Activated naive CD8-positive, alpha-beta T cell treated with anti-CD3 and anti-CD28 coated beads, Interleukin-2, amount 10 ng/mL, durations not matched to agents 7 days and 5 days (primary cell): ENCODE data around the gene OR51L1. TPM values are rescaled to one million over a fixed set of nuclear protein-coding genes. Genes with fewer than 3 reads are reported as not detected.
"Not testable (repeated sequence)": the region's sequence is repeated elsewhere in the genome, so short reads cannot be mapped to it uniquely, and the experiment has no call there.

ENCODE experiments used
- ATAC-seq: fragments of 150-1000 bp; cut with Tn5 transposase; one replicate; pipeline ENCODE4 v1.10.0; 2021; ENCODE audit warnings: low read depth, moderate library complexity
- POLR2A ChIA-PET: fragments of 350-600 bp; sonication (Branson Sonifier 250); formaldehyde crosslinking; loops from one replicate; lab custom pipeline; 2021; ENCODE audit warnings: antibody characterized with exemption; lab: Charles Lee
- DNase-seq: peaks from one replicate; pipeline ENCODE4 v3.0.0; 2021
- H3K27ac Mint-ChIP-seq: one replicate; pipeline ENCODE4 v1.8.0; 2022; ENCODE audit warnings: mild to moderate bottlenecking, mixed read lengths
- H3K27me3 Mint-ChIP-seq: one replicate; pipeline ENCODE4 v1.8.0; 2022; ENCODE audit warnings: mild to moderate bottlenecking, moderate library complexity, mixed read lengths
- H3K36me3 Mint-ChIP-seq: one replicate; pipeline ENCODE4 v1.8.0; 2021; ENCODE audit warnings: mild to moderate bottlenecking, mixed read lengths
- H3K4me1 Mint-ChIP-seq: one replicate; pipeline ENCODE4 v1.8.0; 2021; ENCODE audit warnings: mixed read lengths
- H3K4me3 Mint-ChIP-seq: one replicate; pipeline ENCODE4 v1.8.0; 2022; ENCODE audit warnings: mild to moderate bottlenecking, moderate library complexity, mixed read lengths
- H3K9me3 Mint-ChIP-seq: one replicate; pipeline ENCODE4 v1.8.0; 2021; ENCODE audit warnings: mixed read lengths
- total RNA-seq, 2 experiments: library from RNA; stranded (reverse); gene quantifications; one replicate each; pipeline ENCODE4 v1.2.3, GENCODE V29; 2021

Gene OR51L1, protein sequence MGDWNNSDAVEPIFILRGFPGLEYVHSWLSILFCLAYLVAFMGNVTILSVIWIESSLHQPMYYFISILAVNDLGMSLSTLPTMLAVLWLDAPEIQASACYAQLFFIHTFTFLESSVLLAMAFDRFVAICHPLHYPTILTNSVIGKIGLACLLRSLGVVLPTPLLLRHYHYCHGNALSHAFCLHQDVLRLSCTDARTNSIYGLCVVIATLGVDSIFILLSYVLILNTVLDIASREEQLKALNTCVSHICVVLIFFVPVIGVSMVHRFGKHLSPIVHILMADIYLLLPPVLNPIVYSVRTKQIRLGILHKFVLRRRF
- total RNA-seq, result not detected

DNA sequence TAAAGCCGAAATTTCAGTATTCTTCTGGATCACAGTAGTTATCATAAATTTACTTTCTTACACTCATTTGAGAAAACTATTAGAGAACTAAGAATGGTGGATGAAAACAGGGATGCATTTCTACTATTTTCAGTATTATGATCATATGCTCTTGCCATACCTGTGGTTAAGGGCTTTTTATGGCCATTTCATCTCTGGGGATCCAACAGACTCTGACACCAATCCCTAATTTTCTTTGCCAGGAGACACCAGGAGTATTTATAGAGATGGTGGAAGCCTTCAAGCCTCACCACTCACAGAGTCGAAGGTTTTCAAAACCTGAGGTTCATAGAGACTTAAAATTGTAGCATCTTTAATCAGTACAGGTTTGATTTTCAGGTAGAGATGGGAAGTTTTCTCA is at the start of gene OR51L1:
TSS of gene OR51L1 (plus strand) at position 301 of the 400 bp plus-strand sequence. CDS start 4,132 bp downstream, outside the sequence.
- H3K4me1 Mint-ChIP-seq, result no peaks in the 10 kb centered on the region
- no peaks in the 10 kb centered on the region for H3K9me3 Mint-ChIP-seq
- DNase-seq (no peak), ATAC-seq (no peak)
- POLR2A ChIA-PET, result no interaction called here
- no peaks in the 10 kb centered on the region for H3K27me3 Mint-ChIP-seq
- H3K4me3 Mint-ChIP-seq, result no peak within 1 kb of the TSS
- no peak within 1 kb of the TSS for H3K27ac Mint-ChIP-seq
- no peaks in the 10 kb centered on the region for H3K36me3 Mint-ChIP-seq

DNA sequence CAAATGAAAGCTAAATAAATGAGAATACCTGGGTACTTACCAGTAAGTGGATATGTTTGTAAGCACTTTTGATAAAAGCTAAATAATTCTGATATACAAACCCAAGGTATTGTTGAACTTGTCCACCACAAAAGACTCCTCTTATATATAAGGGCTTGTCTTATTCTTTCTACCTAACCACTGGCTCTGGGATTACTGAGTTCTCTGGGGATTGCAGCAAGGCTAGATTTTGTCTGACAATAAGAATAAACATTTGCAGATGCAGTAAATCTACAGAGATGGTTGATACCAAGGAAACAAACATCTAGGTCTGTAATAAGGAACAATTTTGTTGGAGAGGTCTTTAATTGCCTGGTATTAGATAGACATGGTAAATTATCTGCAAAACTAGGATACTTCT is 47.1 kb upstream of the OR51L1 start, which contains the start of gene OR51A4:
TSS of gene OR51A4 (minus strand) at position 101 of the 400 bp plus-strand sequence. CDS start 505 bp downstream, outside the sequence.
- Mint-ChIP-seq H3K9me3 (no peaks in the 10 kb centered on the region), H3K27me3 (no peaks in the 10 kb centered on the region), H3K27ac (no peak within 1 kb of the TSS), H3K4me3 (no peak within 1 kb of the TSS), H3K36me3 (no peaks in the 10 kb centered on the region), H3K4me1 (no peaks in the 10 kb centered on the region)
- ATAC-seq, result no peak
- no peak for DNase-seq
- POLR2A ChIA-PET, result no interaction called here

DNA sequence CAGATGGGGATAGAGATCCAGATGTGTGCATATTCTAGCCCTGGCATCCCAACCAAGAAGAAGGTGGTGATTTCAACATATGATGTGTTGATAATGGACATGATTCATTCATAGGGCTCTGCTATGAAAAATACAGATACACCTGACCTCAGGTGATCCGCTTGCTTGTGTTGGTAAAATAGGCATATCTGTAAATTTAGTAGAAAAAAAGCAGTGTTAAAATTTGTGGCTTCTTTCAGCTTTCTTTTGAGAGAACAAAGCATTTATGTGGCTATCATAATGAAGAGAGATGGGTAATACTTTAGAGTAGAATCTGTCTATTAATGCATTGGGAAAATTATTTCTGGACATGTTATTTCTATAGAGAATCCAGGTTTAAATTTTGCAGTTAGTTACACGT is 39.0 kb upstream of the OR51L1 start, which contains the start of gene OR51A2:
TSS of gene OR51A2 (minus strand) at position 101 of the 400 bp plus-strand sequence. CDS start at position 101, 0 bp downstream.
- H3K9me3 Mint-ChIP-seq, ATAC-seq, H3K36me3 Mint-ChIP-seq, H3K4me1 Mint-ChIP-seq, DNase-seq, H3K27ac Mint-ChIP-seq, POLR2A ChIA-PET, H3K27me3 Mint-ChIP-seq, H3K4me3 Mint-ChIP-seq: not testable (repeated sequence)

DNA sequence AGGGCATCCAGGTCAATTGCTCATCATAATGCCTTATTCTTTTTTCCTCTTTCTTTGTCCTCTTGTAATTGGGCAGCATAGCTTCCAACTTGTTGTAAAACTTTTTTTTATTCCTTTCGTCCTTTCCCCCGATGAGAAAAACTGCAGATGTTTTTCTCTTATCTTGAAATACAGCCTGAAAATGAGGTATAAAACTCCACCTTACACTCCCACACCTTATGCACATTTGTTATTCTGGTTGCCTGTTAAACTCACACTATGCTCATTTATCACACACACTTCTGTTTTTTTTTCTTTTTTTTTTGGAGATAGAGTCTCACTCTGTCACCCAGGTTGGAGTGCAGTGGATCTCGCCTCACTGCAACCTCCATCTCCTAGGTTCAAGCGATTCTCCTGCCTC is 37.3 kb upstream of the OR51L1 start:
- no peaks in the 10 kb centered on the region for H3K4me1 Mint-ChIP-seq
- DNase-seq (no peak), ATAC-seq (no peak)
- no peak overlapping the region for H3K4me3 Mint-ChIP-seq
- no peaks in the 10 kb centered on the region for H3K27me3 Mint-ChIP-seq
- H3K9me3 Mint-ChIP-seq, result no peaks in the 10 kb centered on the region
- POLR2A ChIA-PET, result no interaction called here
- H3K36me3 Mint-ChIP-seq, result no peaks in the 10 kb centered on the region
- no peak overlapping the region for H3K27ac Mint-ChIP-seq

DNA sequence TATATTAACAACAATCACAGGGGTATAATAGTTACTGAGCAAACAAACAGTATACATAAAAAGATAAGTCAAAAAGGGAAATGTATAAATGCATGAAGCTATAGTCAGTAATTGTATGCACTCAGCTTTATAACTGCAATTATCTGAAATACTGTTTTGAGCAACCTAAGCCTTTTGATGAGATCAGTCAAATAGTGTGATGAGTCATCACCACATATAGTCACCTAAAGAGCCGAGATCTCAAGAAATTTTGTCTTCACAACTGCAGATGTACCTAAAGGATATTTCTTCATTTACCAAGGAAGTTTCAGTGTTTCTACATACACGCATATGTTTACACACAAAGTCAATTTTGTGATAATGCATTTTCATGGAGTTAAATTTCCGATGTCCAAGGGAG is 33.8 kb upstream of the OR51L1 start:
- no peak overlapping the region for H3K27ac Mint-ChIP-seq

DNA sequence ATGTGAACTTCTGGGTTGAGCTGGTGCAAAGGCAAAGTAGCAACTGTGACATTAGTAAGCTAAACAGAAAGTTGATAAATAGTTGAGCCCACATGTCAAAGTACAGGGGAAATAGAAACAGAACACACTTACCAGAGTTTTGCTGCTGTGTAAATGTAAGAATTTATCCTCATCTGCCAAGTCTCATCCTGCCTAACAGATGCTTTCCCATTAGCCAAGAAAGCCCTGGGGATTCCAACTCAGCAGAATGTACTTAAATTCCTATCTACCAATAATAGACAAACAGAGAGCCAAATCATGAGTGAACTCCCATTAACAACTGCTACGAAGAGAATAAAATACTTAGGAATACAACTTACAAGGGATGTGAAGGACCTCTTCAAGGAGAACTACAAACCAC is 31.8 kb upstream of the OR51L1 start:
- Mint-ChIP-seq H3K27me3 (no peaks in the 10 kb centered on the region), H3K27ac (no peak overlapping the region), H3K4me3 (no peak overlapping the region), H3K36me3 (no peaks in the 10 kb centered on the region), H3K4me1 (no peaks in the 10 kb centered on the region), H3K9me3 (no peaks in the 10 kb centered on the region)
- no peak for DNase-seq
- ATAC-seq, result no peak
- POLR2A ChIA-PET, result no interaction called here

More for the DNA sequence above, 33.8 kb upstream of the OR51L1 start:
- Mint-ChIP-seq H3K9me3 (no peaks in the 10 kb centered on the region), H3K27me3 (no peaks in the 10 kb centered on the region), H3K4me3 (no peak overlapping the region), H3K36me3 (no peaks in the 10 kb centered on the region), H3K4me1 (no peaks in the 10 kb centered on the region)
- POLR2A ChIA-PET, result no interaction called here
- no peak for ATAC-seq
- no peak for DNase-seq

DNA sequence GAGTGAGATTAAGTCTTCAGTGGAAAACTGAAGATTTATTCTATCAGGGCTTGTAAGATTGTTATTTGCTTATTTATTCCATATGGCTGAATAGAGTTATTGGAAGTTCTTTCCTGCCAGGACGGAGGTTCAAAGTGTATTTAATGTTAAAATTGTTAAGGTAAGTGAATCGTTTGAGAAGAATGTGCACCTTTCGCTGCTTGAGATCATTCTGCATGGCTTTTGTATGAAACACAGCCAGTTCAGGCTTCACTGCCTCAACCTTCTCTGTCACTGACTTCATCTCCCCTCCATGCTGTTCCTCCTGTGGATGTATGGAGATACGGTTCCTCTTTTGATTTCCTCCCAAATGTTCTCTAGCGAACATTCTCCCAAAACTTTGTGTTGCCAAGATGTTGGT is 19.2 kb upstream of the OR51L1 start:
- H3K36me3 Mint-ChIP-seq, result no peaks in the 10 kb centered on the region
- H3K27me3 Mint-ChIP-seq, result no peaks in the 10 kb centered on the region
- POLR2A ChIA-PET, result no interaction called here
- H3K9me3 Mint-ChIP-seq, result no peaks in the 10 kb centered on the region
- no peak for DNase-seq
- H3K4me3 Mint-ChIP-seq, result no peak overlapping the region
- H3K27ac Mint-ChIP-seq, result no peak overlapping the region
- no peaks in the 10 kb centered on the region for H3K4me1 Mint-ChIP-seq
- no peak for ATAC-seq

DNA sequence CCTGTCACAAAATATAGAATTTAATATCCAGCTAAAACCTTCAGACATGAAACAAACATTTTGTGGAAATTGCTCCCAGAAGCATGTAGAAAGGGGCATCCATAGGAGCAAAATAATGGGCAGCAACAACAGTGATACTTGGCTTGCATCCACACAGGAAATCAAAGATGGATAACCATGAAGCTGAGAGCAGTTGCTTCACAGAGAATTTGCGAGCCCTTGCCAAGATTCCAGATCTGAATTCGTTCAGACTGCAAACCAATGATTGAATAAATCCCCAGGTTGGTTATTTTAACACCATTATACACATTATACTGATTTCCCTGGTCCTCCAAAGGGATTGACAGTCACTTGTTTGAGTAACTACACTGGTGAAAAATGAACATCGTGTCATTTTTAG is 15.6 kb upstream of the OR51L1 start:
- Mint-ChIP-seq H3K36me3 (no peaks in the 10 kb centered on the region), H3K9me3 (no peaks in the 10 kb centered on the region), H3K4me1 (no peaks in the 10 kb centered on the region), H3K27me3 (no peaks in the 10 kb centered on the region), H3K27ac (no peak overlapping the region), H3K4me3 (no peak overlapping the region)
- POLR2A ChIA-PET, result no interaction called here
- ATAC-seq, result no peak
- DNase-seq, result no peak

DNA sequence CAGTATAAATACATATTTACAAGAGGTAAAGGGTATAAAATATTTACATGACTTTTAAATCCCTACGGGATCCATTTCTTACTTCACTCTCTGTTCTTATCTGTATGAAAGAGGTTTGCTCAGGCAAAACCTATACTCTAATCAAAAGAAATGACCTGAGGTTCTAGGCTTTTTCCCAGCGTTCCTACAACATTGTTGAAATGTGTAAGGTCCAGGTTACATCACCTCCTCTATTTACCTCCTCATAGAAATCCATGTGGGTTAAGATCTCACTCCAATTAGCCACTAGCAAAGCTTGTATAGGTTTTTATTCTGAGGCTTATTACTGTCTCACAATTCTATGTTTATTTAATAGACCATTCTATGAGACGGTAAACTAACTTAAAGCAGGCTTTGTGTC is 12.0 kb upstream of the OR51L1 start:
- POLR2A ChIA-PET, result no interaction called here

DNA sequence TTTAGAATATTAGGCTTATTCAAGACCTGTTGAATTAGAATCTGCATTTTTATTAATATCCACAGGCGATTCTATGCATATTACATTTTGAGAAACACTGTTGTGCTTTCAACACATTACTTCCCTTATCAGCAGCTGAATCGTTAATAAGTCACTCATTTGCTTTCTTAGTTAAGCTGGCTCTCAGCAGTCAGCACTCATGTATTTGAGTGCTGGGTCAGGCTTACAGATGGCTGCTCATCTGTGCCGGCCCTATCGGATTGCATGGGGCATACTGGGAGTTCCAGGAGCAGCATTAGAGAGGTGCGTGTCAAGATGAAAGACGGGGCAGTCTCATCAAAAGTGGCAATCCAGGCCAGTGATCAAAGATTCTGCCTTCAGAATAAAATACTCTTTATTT is 10.8 kb upstream of the OR51L1 start:
- POLR2A ChIA-PET, result no interaction called here
- Mint-ChIP-seq H3K27ac (no peak overlapping the region), H3K4me1 (no peaks in the 10 kb centered on the region), H3K36me3 (no peaks in the 10 kb centered on the region), H3K4me3 (no peak overlapping the region), H3K27me3 (no peaks in the 10 kb centered on the region), H3K9me3 (no peaks in the 10 kb centered on the region)
- ATAC-seq (no peak), DNase-seq (no peak)

More for the DNA sequence above, 12.0 kb upstream of the OR51L1 start:
- H3K27ac Mint-ChIP-seq, result no peak overlapping the region
- no peaks in the 10 kb centered on the region for H3K36me3 Mint-ChIP-seq
- H3K9me3 Mint-ChIP-seq, result no peaks in the 10 kb centered on the region
- DNase-seq, result no peak
- H3K4me1 Mint-ChIP-seq, result no peaks in the 10 kb centered on the region
- ATAC-seq, result no peak
- H3K27me3 Mint-ChIP-seq, result no peaks in the 10 kb centered on the region
- no peak overlapping the region for H3K4me3 Mint-ChIP-seq

DNA sequence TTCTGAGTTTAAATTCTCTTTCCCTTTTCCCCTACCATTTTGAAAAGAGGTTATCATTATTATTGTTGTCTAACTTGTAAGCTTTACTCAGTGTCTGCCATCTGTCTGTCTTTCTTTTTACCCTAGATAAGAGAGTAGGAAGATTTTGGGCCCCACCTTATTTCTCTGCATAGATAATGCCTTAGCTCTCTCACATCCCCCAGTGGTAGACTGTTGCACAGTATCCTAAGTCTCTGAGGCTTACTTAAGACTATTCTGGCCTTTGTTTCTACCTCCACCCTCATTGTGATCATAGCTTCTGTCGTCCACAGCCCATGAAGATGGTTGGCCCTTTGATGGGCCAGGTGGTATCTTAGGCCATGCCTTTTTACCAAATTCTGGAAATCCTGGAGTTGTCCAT is 3.6 kb upstream of the OR51L1 start:
- DNase-seq (no peak), ATAC-seq (no peak)
- H3K27me3 Mint-ChIP-seq, result no peaks in the 10 kb centered on the region
- H3K4me1 Mint-ChIP-seq, result no peaks in the 10 kb centered on the region
- H3K9me3 Mint-ChIP-seq, result no peaks in the 10 kb centered on the region
- H3K27ac Mint-ChIP-seq, result no peak overlapping the region
- no peaks in the 10 kb centered on the region for H3K36me3 Mint-ChIP-seq
- POLR2A ChIA-PET, result no interaction called here
- H3K4me3 Mint-ChIP-seq, result no peak overlapping the region

DNA sequence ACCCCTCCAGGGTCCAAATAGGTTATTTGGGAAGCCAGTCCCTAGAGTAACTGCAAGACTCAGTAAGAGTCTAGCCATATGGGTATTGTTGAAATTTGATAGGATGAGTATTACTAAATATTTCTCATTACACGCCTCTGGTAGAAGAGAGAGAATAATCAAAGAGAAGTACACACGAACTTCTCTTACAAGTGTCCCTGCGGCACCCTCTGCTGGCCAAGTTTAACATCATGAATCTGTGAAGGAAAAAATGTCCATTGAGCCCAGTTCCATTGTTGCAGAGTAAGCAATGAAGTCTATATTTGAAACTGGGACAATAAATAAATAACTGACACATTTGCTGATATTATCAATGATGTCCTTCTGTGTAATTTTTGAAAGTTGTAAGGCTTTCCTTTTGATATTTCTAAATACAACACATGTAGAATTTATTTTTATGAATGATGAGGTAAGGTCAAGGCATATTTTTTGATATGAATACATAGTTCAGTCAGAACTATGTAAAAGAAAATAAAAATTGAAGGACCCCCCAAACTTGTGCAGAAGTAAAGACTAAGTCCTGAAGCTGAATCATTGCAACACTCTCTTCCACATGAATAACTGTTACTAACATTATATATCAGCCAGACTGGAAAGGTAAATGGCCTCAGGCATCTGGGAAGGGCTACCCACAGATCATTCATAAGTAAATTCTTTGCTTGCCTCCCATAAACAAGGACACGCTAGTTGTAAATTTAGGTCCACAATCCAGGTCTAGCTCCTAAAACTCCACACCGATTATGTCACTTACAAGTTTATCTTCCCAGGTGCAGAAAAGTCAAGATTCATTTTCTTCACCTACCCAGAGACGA is 10.0 kb downstream of the OR51L1 start:
- H3K4me1 Mint-ChIP-seq, result no peaks in the 10 kb centered on the region
- H3K36me3 Mint-ChIP-seq, result no peaks in the 10 kb centered on the region
- DNase-seq (no peak), ATAC-seq (no peak)
- POLR2A ChIA-PET, result no interaction called here
- peaks cover 2% of the 10 kb centered on the region for H3K27me3 Mint-ChIP-seq
- no peak overlapping the region for H3K4me3 Mint-ChIP-seq
- H3K27ac Mint-ChIP-seq, result no peak overlapping the region
- no peaks in the 10 kb centered on the region for H3K9me3 Mint-ChIP-seq

DNA sequence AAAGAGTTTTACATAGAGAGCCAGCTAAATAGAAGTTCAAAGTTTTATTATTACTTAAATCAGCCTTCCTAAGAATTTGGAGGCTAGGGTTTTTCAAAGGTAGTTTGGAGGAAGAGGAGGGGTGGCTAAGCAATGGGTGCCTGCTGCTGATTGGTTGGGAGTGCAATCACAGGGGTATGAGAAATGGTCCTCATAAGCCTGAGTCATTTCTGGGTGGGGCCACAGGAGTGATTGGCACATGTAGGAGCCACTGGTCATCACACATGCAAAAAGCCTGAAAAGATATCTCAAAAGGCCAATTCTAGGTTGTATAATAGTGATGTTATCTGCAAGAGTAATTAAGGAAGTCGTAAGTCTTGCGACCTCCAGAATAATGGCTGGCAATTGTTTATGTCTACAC is 12.9 kb downstream of the OR51L1 start:
- no peaks in the 10 kb centered on the region for H3K4me1 Mint-ChIP-seq
- H3K27me3 Mint-ChIP-seq, result peaks cover 2% of the 10 kb centered on the region
- no peaks in the 10 kb centered on the region for H3K36me3 Mint-ChIP-seq
- ATAC-seq (no peak), DNase-seq (no peak)
- no peak overlapping the region for H3K4me3 Mint-ChIP-seq
- POLR2A ChIA-PET, result no interaction called here
- no peak overlapping the region for H3K27ac Mint-ChIP-seq
- no peaks in the 10 kb centered on the region for H3K9me3 Mint-ChIP-seq

DNA sequence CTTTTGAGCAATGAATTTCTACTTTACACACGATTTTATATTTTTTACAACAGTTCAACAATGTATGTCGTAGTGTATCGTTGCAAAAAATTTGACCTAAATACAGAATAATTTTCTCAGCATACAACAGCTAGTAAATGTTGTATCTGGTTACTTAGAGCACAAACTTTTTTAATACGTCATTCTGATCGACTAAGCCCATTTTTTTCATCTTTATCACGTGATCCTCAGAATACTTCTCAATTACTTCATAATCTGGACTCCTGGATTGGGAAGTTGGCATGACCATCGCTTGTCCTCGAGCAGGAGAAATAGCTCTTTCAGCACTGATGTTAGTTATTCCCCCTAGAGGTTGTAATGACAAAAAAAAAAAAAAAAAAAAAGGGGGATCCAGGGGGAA is 16.6 kb downstream of the OR51L1 start:
- ATAC-seq, result no peak
- no peak overlapping the region for H3K27ac Mint-ChIP-seq
- H3K4me3 Mint-ChIP-seq, result no peak overlapping the region
- no peaks in the 10 kb centered on the region for H3K27me3 Mint-ChIP-seq
- no peaks in the 10 kb centered on the region for H3K36me3 Mint-ChIP-seq
- no peaks in the 10 kb centered on the region for H3K4me1 Mint-ChIP-seq
- POLR2A ChIA-PET, result no interaction called here
- no peaks in the 10 kb centered on the region for H3K9me3 Mint-ChIP-seq
- no peak for DNase-seq
